Amygdala (tissue), 56 donors: ENCODE results near the gene PHGDH.

Experiments
- DNase-seq, 56 donors: peaks; one replicate each; lab custom pipeline; 2025; lab: John Stamatoyannopoulos, UW

Gene PHGDH

DNA sequence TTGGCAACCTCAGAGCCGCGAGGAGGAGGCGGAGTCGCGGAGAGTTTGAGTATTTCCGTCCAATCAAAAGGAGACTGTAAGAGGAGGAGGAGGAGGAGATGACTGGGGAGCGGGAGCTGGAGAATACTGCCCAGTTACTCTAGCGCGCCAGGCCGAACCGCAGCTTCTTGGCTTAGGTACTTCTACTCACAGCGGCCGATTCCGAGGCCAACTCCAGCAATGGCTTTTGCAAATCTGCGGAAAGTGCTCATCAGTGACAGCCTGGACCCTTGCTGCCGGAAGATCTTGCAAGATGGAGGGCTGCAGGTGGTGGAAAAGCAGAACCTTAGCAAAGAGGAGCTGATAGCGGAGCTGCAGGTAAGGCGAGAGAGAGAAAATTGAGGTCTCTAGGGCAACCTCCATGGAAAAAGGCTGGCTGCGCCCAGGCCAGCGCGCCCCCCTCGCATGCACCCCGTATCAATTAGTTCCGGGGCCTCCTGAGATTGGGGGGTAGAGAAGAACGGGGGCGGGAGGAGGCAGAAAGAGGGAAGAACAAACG lies at the start of gene PHGDH:
TSS of gene PHGDH (plus strand) at position 131 of the 538 bp plus-strand sequence. CDS start at position 220, 89 bp downstream.
- peak in 46 of 56 donors; percentile 18 to 77 (median 59) for DNase-seq

DNA sequence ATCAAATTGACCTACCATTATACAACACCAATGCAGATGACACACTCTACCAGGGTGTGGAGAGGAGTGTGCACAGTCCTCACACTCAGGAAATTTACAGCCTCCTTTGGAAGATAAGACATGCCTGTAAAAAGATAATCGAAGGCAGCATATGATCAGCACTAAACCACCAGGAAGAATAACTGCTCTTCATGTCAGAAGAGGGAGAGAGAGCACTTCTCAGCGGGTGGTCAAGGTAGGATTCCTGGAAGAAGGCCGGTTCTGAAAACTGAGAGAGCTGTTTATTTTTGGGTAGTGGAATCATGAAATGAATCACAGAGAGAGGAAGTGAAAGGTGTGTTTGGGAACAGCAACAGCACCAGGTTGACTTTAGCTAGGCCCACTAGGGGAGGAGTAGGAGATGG lies 49.7 kb upstream of the PHGDH start:
- DNase-seq = no peak

DNA sequence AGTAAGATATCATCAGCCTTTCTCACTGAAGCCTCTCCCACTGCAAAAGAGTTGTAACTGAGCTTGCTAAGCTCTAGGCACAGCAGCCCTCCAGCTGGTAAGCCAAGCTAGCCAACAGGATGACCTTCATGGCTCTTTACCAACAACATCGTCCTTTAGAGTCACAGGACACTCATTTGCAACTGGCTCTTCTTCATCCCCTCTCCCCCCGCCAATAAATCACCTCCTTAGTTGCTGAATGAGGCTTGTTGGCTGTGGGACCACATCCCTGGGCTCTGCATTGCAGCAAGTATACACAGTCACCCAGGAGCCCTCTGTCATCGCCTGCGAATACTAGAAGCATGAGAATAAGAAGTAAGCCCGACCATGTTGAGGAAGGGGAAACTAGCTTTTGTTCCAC lies 47.7 kb upstream of the PHGDH start:
- DNase-seq = no peak

DNA sequence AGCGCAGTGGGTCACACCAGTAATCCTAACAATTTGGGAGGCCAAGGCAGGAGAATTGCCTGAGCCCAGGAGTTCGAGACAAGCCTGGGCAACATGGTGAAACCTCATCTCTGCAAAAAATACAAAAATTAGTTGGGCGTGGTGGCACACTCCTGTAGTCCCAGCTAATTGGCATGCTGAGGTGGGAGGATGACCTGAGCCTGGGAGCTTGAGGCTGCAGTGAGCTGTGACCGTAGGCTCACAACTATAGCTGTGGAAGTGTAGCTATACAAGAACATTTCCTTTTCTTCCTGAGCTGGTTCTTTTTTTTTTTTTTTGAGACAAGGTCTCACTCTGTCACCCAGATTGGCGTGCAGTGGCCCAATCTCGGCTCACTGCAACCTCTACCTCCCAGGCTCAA lies 44.6 kb upstream of the PHGDH start:
- no peak for DNase-seq

DNA sequence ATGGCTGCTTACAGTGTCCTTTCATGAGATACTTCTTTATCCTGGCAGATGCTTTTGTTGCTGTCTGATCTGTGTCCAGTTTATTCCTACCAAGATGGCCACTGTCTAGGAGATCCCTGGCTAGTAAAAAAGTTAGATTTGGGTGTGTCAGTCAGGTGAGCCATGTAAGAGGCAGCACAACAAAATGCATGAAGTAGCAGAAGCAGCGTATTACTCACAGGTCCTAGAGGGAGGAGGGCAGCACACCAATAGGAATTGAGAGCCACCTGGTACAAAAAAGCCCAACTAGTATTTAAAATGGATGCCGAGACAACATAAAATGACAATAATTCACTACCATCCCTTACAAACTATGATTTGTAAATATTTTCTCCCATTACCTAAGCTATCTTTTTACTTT lies 40.8 kb upstream of the PHGDH start:
- no peak for DNase-seq

DNA sequence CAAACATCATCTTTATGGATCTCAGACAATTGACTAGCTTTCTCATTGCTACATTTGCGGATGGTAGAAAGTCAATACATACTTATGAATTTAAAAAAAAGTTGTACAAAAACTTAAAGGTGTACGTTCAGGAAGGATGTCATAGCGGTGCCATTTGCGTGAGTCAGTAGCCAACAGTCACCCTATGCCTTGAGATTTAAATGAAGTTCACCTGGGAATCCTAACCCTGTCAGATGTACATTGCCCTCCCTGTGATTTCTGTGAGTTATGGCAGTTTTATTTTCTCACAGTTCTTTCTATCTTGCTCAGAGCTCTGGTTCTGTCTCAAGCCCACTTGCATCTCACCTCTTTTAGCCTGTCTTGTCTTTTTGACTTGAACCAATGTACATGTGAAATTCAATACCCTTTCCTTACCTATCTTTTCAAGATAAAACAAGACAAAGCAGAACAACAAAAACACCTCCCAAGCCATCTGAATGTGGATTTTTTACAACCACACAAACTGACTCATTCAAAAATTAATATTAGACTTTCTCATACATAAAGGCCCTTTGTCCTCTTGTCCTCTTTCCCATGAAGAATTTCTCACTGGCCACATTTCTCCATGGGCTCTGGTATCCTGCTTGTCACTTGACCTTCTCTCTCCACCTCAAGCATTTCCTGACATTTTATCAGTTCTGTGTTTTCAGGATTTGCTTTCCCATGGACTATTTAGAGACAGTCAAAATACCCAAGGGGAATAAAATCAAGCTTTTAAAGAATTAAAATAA lies 38.4 kb upstream of the PHGDH start:
- DNase-seq = no peak

DNA sequence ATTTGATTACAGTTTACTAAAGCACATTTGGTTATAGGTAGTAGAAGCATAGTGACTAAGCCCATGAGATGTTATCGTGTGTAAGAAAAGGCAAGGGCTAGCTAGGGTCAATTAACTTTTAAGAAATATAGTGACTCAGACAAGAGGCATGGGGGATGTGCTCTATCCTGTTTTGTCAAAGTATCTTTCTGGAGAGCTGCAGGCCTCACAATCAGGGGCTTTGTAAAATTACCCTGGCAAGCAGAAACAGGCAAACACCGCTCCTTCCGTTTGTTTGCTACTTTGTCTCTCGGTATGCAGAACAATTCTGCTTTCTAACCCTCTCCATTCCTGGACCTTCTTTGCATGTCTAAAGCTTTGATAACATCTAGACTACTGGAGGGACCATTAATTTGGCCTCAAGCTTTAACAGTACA lies 37.6 kb upstream of the PHGDH start:
- DNase-seq = no peak

DNA sequence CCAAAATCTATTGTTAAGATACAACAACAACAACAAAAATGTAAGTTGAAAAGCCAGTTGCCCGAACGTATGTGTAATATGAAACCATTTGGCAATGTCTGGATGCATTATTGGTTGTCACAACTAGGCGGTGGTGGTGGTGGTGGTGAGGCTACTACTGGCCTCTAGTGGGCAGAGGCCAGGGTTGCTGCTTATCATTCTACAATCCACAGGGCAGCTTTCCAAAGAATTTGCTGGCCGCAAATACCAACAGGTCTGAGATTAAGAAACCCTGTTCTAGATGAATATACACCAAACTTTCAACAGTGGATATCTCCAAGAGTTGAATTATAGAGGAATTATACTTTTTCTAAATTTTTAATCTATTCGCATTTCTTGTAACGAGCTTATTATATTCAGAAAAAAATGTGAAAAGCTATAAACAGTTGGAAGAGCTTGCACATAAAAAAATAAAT lies 36.9 kb upstream of the PHGDH start:
- DNase-seq = peak in 20 of 56 donors; percentile 4 to 54 (median 10)

DNA sequence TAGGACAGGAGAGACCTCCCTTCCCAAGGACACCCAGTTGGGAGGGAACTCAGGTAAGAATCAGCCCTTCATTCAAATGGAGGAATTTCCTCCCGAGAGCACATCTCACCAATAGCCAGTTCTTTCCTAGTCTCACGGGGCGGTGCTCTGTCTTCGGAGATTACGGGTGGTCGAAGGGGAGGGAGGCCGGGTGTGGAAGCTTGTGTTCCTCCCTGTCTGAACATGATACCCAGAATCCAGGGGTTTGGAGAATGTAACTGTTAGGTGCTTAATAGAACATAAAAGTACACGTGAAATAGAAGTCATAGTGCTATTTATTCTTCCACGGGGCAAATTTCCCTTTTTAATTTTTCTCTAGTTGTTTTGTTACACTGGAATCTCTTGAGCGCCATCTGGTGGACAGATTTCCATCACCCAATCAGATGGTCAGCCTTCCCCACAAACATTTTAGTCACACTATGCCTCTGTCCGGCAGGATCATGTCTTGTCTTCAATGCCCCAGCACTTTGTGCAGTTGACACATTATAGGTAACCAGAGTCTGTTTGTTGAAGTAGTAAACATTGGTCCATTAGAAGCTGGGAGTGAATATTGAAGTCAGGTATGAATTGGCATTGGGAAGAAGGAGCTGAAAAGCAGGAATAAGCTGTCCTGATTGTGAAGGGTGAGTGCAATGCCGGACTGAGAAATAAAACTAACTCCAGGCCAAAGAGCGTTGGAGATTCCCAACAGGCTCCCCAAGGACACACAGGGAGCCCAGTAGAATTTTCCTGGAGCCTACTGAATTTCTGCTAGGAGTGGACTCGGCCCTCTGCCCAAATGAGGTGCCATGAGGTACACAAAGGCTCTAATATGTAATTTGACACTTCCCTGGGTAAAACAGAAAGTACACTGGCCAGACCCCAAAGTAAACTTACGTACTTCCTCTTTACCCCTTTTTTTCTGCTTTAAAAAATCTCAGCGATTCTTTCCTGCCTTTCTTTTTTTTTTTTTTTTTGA lies 36.1 kb upstream of the PHGDH start:
- DNase-seq = peak in 52 of 56 donors; percentile 8 to 93 (median 57)

DNA sequence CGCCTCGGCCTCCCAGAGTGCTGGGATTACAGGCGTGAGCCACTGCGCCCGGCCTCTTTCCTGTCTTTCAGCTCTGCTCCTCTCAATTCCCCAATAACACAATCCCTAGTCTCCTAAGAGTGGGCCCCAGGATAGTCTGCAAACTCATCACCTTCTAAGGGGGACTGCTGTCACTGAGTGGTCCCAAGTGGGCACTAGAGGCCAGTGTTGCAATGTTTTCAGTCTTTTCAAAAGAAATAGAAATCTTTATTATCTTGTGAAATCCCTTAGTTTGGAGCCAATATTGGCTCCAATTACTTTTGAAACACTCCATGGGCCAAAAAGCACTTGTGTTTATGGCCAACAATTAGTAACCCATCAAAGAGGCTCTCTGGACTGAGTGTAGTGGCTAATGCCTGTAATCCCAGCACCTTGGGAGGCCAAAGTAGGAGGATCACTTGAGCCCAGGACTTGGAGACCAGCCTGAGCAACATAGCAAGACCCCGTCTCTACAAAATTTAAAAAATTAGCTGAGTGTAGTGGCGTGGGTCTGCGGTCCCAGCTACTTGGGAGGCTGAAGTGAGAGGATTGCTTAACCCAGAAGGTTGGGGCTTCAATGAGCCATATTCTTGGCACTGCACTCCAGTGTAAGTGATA lies 35.0 kb upstream of the PHGDH start:
- no peak for DNase-seq

DNA sequence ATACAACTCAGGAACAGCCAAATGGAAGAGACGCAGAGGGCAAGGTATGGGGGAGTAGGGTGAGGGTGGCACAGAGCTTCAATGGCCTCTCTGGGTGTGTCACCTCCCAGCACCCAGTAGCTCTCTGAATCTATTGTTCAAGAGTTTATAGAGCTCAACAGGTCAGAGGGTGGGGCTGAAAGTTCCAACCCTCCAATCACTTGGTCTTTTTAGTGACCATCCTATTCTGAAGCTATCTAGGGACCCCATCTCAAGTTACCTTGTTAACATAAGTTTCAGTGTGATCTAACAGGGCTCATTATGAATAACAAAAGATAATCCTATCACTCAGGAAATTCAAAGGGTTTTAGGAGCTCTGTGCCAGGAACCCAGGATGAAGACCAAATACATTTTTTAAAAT lies 32.5 kb upstream of the PHGDH start:
- no peak for DNase-seq

DNA sequence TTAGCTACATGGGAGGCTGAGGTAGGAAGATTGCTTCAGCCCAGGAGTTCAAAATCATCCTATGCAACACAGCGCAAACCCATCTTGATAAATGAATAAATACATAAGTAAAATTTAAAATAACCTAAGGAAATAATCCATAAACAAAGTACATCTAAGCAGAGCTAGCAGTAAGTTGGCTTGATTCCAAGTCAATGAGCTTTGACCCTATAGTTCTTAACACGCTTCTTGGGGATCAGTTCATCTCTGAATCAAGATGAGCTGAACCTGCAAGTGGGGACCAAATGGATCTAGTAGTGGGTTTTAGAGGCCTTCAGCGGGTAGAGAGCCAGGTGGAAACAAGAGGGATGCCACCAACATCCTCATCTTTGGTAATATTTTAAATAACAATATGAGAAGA lies 31.5 kb upstream of the PHGDH start:
- no peak for DNase-seq

DNA sequence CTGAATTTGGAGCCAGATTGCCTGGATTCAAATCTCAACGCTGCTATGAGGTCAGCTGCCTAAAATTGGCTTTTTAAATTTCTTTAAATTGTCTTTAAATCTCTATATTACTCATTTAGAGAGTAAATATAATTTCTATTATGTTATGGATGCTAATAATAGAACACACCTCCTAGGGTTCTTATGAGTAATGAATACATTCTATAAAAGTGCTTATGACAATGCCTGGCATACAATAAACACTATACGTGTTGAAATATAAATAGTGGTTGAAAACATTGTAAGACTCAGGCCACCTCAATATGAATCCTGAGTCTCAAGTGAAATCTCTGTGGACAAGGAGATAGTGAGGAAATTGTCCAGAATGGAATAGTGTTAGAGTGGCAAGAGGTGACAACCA lies 31.0 kb upstream of the PHGDH start:
- DNase-seq = no peak

DNA sequence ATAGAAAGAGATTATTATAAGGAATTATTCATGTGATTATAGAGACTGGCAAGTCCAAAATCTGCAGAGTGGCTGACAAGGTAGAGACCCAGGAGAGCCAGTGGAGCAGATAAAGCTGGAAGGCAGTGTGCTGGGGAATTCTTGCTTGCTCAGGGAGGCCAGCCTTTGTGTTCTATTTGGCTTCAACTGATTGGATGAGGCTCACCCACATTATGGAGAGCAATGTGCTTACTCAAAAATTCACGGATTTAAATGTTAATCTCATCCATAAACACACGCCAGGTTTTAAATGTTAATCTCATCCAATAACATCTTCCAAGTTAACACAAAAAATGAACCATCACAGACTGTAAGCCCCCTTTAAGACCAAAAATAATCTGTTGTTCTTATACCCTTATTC lies 30.2 kb upstream of the PHGDH start:
- DNase-seq = no peak

DNA sequence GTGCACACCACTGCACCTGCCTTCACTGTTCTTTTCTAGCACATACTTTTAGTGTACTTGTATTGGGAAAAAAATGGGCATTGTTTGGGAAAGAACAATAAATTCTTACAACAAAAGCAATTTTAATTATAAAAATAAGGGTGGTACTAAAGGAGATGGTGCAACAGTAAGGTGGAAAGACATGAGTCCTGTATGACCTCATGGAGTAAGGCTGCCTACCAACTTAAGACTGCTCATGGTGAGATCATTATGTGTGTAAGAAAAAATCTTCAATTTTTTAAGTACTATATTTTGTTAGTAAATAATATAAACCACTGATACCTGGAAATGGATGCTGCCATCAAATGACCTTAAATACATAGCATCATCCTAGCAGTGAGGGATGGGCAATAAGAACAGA lies 29.6 kb upstream of the PHGDH start:
- no peak for DNase-seq

DNA sequence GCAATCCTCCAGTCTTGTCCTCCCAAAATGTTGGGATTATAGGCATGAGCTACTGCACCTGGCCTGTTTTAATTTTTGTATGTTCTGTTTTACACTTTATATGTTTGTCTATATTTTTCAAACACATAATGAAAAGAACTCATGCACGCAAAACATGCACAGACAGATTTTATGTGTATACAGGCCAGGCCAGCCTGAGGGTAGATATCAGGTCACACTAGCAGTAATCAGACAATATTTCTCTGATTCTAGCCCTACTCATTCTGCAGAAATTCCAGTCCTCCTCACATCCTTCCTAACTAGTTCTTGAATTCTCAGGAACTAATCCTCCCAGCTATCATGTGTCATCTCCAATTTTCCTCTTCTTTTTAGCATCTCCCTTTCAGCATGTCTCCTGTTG lies 27.8 kb upstream of the PHGDH start:
- no peak for DNase-seq

DNA sequence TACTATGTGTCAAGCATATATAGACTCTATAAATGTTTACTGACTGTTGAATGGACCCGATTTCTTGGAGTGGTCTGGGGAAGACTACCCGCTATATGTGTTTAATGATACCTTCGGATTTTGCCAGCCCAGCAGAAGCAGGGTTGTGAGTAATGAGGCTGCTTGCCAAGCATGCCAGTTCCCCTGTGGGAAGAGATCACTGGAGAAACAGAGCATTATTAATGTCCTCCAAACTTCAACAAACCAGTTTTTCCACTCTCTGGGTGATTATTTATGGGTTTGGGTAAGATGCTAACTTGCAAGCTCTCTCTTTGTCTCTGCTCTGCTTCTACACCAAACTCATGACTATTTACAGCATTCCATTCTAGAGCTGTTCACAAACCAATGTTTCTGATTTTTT lies 25.1 kb upstream of the PHGDH start:
- no peak for DNase-seq

DNA sequence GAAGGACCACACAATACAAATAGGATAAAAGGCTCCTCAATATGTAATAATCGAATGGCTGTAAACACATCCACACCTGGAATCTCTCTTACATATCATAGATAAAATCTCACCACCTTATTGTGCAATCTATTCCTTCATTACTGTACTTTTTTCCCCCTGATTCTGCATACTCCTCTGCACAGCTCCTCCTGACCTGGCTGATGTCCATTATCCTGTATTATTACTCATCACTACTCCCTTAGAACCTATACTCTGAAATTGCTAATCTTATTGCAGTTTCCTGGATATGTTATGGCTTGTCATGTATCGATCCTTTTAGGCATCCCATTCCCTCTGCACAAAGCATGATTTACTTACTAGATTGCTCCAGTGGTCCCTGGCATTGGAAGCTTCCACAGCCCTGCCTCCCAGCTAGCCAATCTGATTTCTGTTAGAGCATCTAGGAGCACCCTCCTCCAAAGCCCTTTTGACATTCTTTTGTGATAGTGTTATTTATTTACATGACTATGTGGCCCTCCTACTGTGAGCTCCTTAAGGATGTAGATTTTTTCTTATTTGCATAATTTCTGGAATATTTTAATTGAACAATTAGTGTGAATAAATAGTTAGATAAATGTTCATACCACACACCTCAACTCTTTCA lies 24.2 kb upstream of the PHGDH start:
- no peak for DNase-seq

DNA sequence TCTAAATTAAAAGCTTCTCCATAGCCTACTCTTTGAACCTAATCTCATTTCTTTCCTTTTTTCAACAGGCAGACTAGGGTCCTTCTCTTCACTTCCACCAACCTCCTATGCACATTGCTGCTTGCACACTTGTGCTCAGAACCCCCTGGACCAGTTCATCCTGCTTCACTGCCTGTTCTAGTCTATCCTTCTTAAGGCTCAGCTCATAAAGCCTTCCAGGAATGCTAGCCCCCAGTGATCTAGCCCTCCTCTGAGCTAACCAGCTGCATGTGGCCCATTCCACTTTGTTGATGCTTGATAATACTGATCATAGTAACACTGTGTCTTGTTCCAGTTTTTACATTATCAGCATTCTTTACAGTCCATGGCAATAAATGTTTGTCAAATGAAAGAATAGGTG lies 22.9 kb upstream of the PHGDH start:
- DNase-seq = no peak

DNA sequence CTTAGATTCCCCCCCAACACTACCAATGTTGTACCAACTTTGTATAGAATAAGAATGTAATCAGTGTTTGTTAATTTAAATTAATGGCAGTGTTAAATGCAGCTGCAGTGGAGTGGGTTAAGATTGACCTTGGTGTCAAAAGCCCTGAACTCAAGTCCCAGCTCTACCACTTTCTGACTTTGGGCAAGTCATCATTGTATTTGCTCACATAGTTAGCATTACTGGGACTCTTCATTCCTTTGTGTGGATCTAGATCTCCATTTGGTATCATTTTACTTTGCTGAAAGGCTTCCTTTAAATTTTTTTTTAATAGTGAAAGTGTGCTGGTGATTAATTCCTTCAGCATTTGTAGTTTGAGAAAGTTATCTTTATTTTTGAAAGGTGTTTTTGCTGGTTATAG lies 22.2 kb upstream of the PHGDH start:
- DNase-seq = no peak
